ENCODE data around the gene KCND3. TPM values are rescaled to one million over a fixed set of nuclear protein-coding genes. Genes with fewer than 3 reads are reported as not detected.

Gene KCND3
- polyA plus RNA-seq, 1 donor from 2014 or later = 7.8 TPM

DNA sequence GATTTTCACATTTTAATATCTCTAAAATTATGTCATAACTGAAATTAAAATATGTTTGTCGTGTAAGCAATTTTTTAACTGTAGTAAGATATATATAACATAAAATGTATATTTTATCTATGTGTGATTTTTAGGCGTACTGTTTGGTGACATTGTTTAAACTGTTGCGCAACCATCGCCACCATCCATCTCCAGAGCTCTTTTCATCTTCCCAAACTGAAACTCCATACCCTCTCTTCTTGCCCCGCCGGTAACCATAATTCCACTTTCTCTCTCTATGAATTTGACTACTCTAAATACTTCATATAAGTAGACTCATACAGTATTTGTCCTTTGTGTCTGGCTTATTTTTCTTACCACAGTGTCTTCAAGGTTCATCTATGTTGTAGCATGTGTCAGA, 167.3 kb downstream of the KCND3 start:
- Histone ChIP-seq H3K27me3 (ENCODE audit: insufficient read depth, low read depth, low read length) (no peaks in the 10 kb centered on the region), H3K9me2 (ENCODE audit: insufficient read depth, low read length) (no peaks in the 10 kb centered on the region), H3K36me3 (ENCODE audit: insufficient read depth, low read length) (no peaks in the 10 kb centered on the region), H4K20me1 (ENCODE audit: insufficient read depth) (no peaks in the 10 kb centered on the region), H3K27ac (ENCODE audit: low read length) (no peak overlapping the region), H3K9ac (ENCODE audit: low read length) (no peak overlapping the region), H3K4me2 (ENCODE audit: low read length) (no peak overlapping the region), H3F3A (ENCODE audit: insufficient read depth, low read length, poor library complexity, severe bottlenecking) (no peaks in the 10 kb centered on the region), H3K4me3 (ENCODE audit: low read length) (no peak overlapping the region), H3K9me3 (ENCODE audit: low read length) (no peaks in the 10 kb centered on the region), H2AFZ (ENCODE audit: low read depth, low read length) (no peak overlapping the region), H3K79me2 (replicated peaks; ENCODE audit: insufficient read depth, low read length) (no peaks in the 10 kb centered on the region)
- TF ChIP-seq TAF1 (IDR thresholded peaks at IDR 0.05; ENCODE audit: low read depth) (no peak), EP300 (conservative IDR thresholded peaks at IDR 0.05; ENCODE audit: poor library complexity, severe bottlenecking) (no peak), SMC3 (conservative IDR thresholded peaks at IDR 0.05; ENCODE audit: poor library complexity) (no peak), POLR2AphosphoS5 (IDR thresholded peaks at IDR 0.05) (no peak), RAD21 (conservative IDR thresholded peaks at IDR 0.05) (no peak)

DNA sequence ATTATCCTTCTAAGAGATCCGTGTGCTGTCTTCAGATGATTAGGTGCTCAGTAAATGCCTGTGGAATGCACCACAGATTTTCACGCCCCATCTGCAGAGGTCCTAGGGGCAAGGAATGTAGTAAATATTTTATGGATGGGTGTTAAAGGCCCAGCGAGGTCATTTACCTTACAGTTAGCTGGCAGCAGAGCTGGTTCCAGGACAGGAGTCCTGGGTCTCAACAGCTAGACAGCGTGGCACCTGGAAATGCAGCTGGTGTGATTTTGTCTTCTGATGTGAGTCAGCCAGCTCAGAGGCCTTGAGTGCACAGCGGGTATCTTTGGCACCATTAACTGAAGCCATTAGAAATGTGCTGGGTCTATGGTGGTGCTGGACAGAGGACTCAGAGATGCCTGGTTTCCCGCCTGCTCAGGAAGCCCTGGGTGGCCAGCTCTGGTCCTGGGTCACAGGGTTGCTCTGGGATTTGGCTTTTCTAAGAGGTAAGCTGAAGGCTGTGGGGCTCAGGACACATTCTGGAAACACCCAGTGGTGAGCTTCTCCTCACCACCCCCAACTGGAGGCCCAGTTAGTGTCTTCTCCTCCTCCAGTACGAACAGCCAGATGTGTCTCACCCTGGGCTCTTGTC, 168.2 kb downstream of the KCND3 start:
- Histone ChIP-seq H3K36me3 (ENCODE audit: insufficient read depth, low read length) (no peaks in the 10 kb centered on the region), H3K9me2 (ENCODE audit: insufficient read depth, low read length) (no peaks in the 10 kb centered on the region), H4K20me1 (ENCODE audit: insufficient read depth) (no peaks in the 10 kb centered on the region), H2AFZ (ENCODE audit: low read depth, low read length) (no peak overlapping the region), H3K4me2 (ENCODE audit: low read length) (no peak overlapping the region), H3K27ac (ENCODE audit: low read length) (no peak overlapping the region), H3K9ac (ENCODE audit: low read length) (no peak overlapping the region), H3F3A (ENCODE audit: insufficient read depth, low read length, poor library complexity, severe bottlenecking) (no peaks in the 10 kb centered on the region), H3K4me3 (ENCODE audit: low read length) (no peak overlapping the region), H3K79me2 (replicated peaks; ENCODE audit: insufficient read depth, low read length) (no peaks in the 10 kb centered on the region), H3K27me3 (ENCODE audit: insufficient read depth, low read depth, low read length) (no peaks in the 10 kb centered on the region), H3K9me3 (ENCODE audit: low read length) (no peaks in the 10 kb centered on the region)
- TF ChIP-seq, protein P1, sequence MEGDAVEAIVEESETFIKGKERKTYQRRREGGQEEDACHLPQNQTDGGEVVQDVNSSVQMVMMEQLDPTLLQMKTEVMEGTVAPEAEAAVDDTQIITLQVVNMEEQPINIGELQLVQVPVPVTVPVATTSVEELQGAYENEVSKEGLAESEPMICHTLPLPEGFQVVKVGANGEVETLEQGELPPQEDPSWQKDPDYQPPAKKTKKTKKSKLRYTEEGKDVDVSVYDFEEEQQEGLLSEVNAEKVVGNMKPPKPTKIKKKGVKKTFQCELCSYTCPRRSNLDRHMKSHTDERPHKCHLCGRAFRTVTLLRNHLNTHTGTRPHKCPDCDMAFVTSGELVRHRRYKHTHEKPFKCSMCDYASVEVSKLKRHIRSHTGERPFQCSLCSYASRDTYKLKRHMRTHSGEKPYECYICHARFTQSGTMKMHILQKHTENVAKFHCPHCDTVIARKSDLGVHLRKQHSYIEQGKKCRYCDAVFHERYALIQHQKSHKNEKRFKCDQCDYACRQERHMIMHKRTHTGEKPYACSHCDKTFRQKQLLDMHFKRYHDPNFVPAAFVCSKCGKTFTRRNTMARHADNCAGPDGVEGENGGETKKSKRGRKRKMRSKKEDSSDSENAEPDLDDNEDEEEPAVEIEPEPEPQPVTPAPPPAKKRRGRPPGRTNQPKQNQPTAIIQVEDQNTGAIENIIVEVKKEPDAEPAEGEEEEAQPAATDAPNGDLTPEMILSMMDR (IDR thresholded peaks at IDR 0.05; ENCODE audit: poor library complexity, severe bottlenecking) = no peak
- TF ChIP-seq EZH2 (IDR thresholded peaks at IDR 0.05; ENCODE audit: borderline replicate concordance, insufficient read depth, low read length, poor library complexity, severe bottlenecking) = no peak

DNA sequence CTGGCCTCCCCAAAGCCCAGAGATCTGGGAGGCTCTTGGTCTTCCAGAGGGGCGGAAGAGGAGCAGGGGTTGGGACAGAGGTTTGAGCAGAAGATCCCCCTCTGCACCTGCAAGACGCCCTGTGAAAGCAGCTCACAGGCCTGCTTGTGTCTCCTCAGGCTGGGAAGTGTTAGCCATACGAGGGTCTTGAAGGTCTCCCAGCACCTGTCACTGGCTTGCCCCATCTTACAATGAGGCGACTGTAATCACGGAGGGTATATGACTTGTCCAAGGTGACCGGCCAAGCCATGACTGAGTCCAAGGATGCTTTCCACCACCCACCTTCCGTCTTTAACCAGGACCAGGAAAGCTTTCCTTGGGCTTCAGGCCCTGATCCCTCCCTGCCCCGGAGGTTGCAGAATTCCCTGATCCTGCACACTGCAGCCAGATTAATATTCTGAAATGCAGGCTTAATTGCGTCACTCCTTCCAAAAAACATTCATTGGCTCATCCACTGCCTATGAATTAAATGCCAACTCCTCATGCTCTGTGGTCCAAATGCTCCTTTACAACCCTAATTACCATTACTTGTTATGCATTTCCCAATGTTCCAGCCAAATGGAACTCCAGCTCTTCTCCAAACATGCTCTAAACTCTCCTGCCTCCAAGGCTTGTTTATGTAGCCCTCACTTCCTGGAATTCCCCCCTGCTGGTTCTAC, 169.8 kb downstream of the KCND3 start:
- Histone ChIP-seq H2AFZ (ENCODE audit: low read depth, low read length) (no peak overlapping the region), H3K36me3 (ENCODE audit: insufficient read depth, low read length) (no peaks in the 10 kb centered on the region), H4K20me1 (ENCODE audit: insufficient read depth) (no peaks in the 10 kb centered on the region), H3K27ac (ENCODE audit: low read length) (no peak overlapping the region), H3K9ac (ENCODE audit: low read length) (no peak overlapping the region), H3K9me2 (ENCODE audit: insufficient read depth, low read length) (no peaks in the 10 kb centered on the region), H3K4me3 (ENCODE audit: low read length) (no peak overlapping the region), H3K4me2 (ENCODE audit: low read length) (no peak overlapping the region), H3K27me3 (ENCODE audit: insufficient read depth, low read depth, low read length) (no peaks in the 10 kb centered on the region), H3F3A (ENCODE audit: insufficient read depth, low read length, poor library complexity, severe bottlenecking) (no peaks in the 10 kb centered on the region), H3K9me3 (ENCODE audit: low read length) (no peaks in the 10 kb centered on the region), H3K79me2 (replicated peaks; ENCODE audit: insufficient read depth, low read length) (no peaks in the 10 kb centered on the region)
- TF ChIP-seq EP300 (conservative IDR thresholded peaks at IDR 0.05; ENCODE audit: poor library complexity, severe bottlenecking) (no peak), TAF1 (IDR thresholded peaks at IDR 0.05; ENCODE audit: low read depth) (no peak), SMC3 (conservative IDR thresholded peaks at IDR 0.05; ENCODE audit: poor library complexity) (no peak), MXI1 (conservative IDR thresholded peaks at IDR 0.05; ENCODE audit: poor library complexity, severe bottlenecking) (no peak), POLR2AphosphoS5 (IDR thresholded peaks at IDR 0.05) (no peak), RAD21 (conservative IDR thresholded peaks at IDR 0.05) (no peak), EZH2 (IDR thresholded peaks at IDR 0.05; ENCODE audit: borderline replicate concordance, insufficient read depth, low read length, poor library complexity, severe bottlenecking) (no peak)
- TF ChIP-seq, protein P1 (IDR thresholded peaks at IDR 0.05; ENCODE audit: poor library complexity, severe bottlenecking) = no peak
- TF ChIP-seq, protein P2, sequence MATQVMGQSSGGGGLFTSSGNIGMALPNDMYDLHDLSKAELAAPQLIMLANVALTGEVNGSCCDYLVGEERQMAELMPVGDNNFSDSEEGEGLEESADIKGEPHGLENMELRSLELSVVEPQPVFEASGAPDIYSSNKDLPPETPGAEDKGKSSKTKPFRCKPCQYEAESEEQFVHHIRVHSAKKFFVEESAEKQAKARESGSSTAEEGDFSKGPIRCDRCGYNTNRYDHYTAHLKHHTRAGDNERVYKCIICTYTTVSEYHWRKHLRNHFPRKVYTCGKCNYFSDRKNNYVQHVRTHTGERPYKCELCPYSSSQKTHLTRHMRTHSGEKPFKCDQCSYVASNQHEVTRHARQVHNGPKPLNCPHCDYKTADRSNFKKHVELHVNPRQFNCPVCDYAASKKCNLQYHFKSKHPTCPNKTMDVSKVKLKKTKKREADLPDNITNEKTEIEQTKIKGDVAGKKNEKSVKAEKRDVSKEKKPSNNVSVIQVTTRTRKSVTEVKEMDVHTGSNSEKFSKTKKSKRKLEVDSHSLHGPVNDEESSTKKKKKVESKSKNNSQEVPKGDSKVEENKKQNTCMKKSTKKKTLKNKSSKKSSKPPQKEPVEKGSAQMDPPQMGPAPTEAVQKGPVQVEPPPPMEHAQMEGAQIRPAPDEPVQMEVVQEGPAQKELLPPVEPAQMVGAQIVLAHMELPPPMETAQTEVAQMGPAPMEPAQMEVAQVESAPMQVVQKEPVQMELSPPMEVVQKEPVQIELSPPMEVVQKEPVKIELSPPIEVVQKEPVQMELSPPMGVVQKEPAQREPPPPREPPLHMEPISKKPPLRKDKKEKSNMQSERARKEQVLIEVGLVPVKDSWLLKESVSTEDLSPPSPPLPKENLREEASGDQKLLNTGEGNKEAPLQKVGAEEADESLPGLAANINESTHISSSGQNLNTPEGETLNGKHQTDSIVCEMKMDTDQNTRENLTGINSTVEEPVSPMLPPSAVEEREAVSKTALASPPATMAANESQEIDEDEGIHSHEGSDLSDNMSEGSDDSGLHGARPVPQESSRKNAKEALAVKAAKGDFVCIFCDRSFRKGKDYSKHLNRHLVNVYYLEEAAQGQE (IDR thresholded peaks at IDR 0.05; ENCODE audit: borderline replicate concordance) = no peak
